HepG2 (cell line): ENCODE data around the gene CATSPERB. TPM values are rescaled to one million over a fixed set of nuclear protein-coding genes. Genes with fewer than 3 reads are reported as not detected.

ENCODE experiments used
- ATAC-seq: fragments of 200-7000 bp; cut with Tn5 transposase; 3 replicates; pipeline ENCODE4 v1.9.1; 2020; ENCODE audit warnings: mild to moderate bottlenecking, moderate library complexity
- BruUV-seq: library from RNA; stranded (reverse); fragments of 400-500 nt; replicated peaks from 2 replicates; lab custom pipeline; 2021; lab: Mats Ljungman, UMichigan
- CTCF ChIA-PET: fragments of 300-600 bp; formaldehyde crosslinking; extraction: SDS; loops from one replicate; lab custom pipeline; 2021; ENCODE audit warnings: low total read pairs, inconsistent platforms, low intra/inter-chr PET ratio; lab: Yijun Ruan, JAX
- POLR2A ChIA-PET: fragments of 350-600 bp; sonication (Branson Sonifier 250); formaldehyde crosslinking; loops from one replicate; lab custom pipeline; 2020; ENCODE audit warnings: antibody characterized with exemption, inconsistent platforms; lab: Yijun Ruan, JAX
- DNase-seq: peaks from one replicate; pipeline ENCODE4 v3.0.0-alpha.2; 2015; ENCODE audit warnings: low spot score
- FAIRE-seq: peaks from 3 replicates; lab custom pipeline; 2011; peaks lifted over from hg19 to GRCh38; lab: Jason Lieb, UNC
- H2AFZ ChIP-seq: one replicate; pipeline ENCODE4 v1.6.1; 2011; ENCODE audit warnings: low read length, inconsistent platforms
- H3K27ac ChIP-seq: fragments of 300-600 bp; 3 replicates; pipeline ENCODE4 v1.8.0; 2011; ENCODE audit warnings: mixed run types, mild to moderate bottlenecking, mixed read lengths, low read length, inconsistent platforms; ENCODE audit not compliant: insufficient read depth; ENCODE audit errors: extremely low read length
- H3K27me3 ChIP-seq, 2 experiments: fragments of 200-600 bp in 1 of 2; 2 replicates in 1 of 2; 3 replicates in 1 of 2; pipeline versions ENCODE4 v1.6.0 to v1.8.0; 2011; ENCODE audit warnings: low read length in 2 of 2, mild to moderate bottlenecking in 2 of 2, moderate library complexity in 2 of 2, inconsistent platforms in 1 of 2; ENCODE audit not compliant: insufficient read depth in 2 of 2, control insufficient read depth in 1 of 2
- H3K36me3 ChIP-seq, 2 experiments: fragments of 200-600 bp in 1 of 2; replicated peaks in 1 of 2; 2 replicates in 1 of 2; 3 replicates in 1 of 2; pipeline versions ENCODE4 v1.5.1 to v1.8.0; 2011; ENCODE audit warnings: low read length in 2 of 2, inconsistent platforms in 1 of 2; ENCODE audit not compliant: insufficient read depth in 2 of 2, control insufficient read depth in 1 of 2
- H3K4me1 ChIP-seq: 2 replicates; pipeline ENCODE4 v1.5.1; 2012; ENCODE audit warnings: low read length, inconsistent platforms; ENCODE audit not compliant: insufficient read depth
- H3K4me2 ChIP-seq: 2 replicates; pipeline ENCODE4 v1.6.0; 2011; ENCODE audit warnings: low read depth, low read length, inconsistent platforms
- H3K4me3 ChIP-seq, 3 experiments: fragments of 200-600 bp in 1 of 3; sonication (generic), shearing (Covaris generic) in 1 of 3; replicated peaks in 1 of 3; 2 replicates each; pipeline ENCODE4 v1.5.1; 2011 to 2016; ENCODE audit warnings: low read length in 3 of 3, inconsistent platforms in 2 of 3, low read depth in 2 of 3, mild to moderate bottlenecking in 2 of 3, control low read depth in 1 of 3, mixed read lengths in 1 of 3; ENCODE audit not compliant: insufficient read depth in 1 of 3
- H3K79me2 ChIP-seq: one replicate; pipeline ENCODE4 v1.6.1; 2011; ENCODE audit warnings: low read length, inconsistent platforms; ENCODE audit not compliant: insufficient read depth
- H3K9ac ChIP-seq: 2 replicates; pipeline ENCODE4 v1.6.0; 2011; ENCODE audit warnings: mild to moderate bottlenecking, low read depth, low read length, inconsistent platforms; ENCODE audit not compliant: insufficient read depth
- H3K9me3 ChIP-seq: 2 replicates; pipeline ENCODE4 v1.5.1; 2012; ENCODE audit warnings: mild to moderate bottlenecking, low read length
- H4K20me1 ChIP-seq: 2 replicates; pipeline ENCODE4 v1.6.0; 2011; ENCODE audit warnings: inconsistent platforms, mild to moderate bottlenecking, low read length, moderate library complexity; ENCODE audit not compliant: insufficient read depth
- BRF2 ChIP-seq: sonication (generic); formaldehyde crosslinking; IDR thresholded peaks from 2 replicates; pipeline ENCODE4 v1.8.1; 2022; ENCODE audit warnings: mild to moderate bottlenecking, missing genetic modification reagents
- LBX2 ChIP-seq: sonication (generic); formaldehyde crosslinking; IDR thresholded peaks from 2 replicates; pipeline ENCODE4 v1.5.0; 2020; ENCODE audit warnings: missing genetic modification reagents, mild to moderate bottlenecking, borderline replicate concordance
- PHB2 ChIP-seq: fragments of 450-650 bp; IDR thresholded peaks from 2 replicates; pipeline ENCODE4 v1.6.1; 2018; ENCODE audit not compliant: partially characterized antibody
- USF2 ChIP-seq, 2 experiments: sonication (generic) in 1 of 2; formaldehyde crosslinking in 1 of 2; IDR thresholded peaks; 2 replicates each; pipeline versions ENCODE4 v1.5.1 to v1.6.1; 2011 to 2020; ENCODE audit warnings: borderline replicate concordance in 1 of 2, low read depth in 1 of 2, low read length in 1 of 2, mild to moderate bottlenecking in 1 of 2, missing genetic modification reagents in 1 of 2, moderate library complexity in 1 of 2
- ZBTB10 ChIP-seq: sonication (generic); formaldehyde crosslinking; IDR thresholded peaks from 2 replicates; pipeline ENCODE4 v1.4.0; 2020; ENCODE audit warnings: missing genetic modification reagents, borderline replicate concordance
- ZNF7 ChIP-seq: IDR thresholded peaks from 2 replicates; pipeline ENCODE4 v1.6.1; 2016; ENCODE audit warnings: missing biosample characterization, missing genetic modification reagents
- ZNF709 ChIP-seq: sonication (generic); formaldehyde crosslinking; IDR thresholded peaks from 2 replicates; pipeline ENCODE4 v1.5.0; 2020; ENCODE audit warnings: mild to moderate bottlenecking, missing genetic modification reagents
- ZUFSP ChIP-seq: sonication (generic); formaldehyde crosslinking; IDR thresholded peaks from 2 replicates; pipeline ENCODE4 v1.9.0; 2021; ENCODE audit warnings: missing genetic modification reagents, mild to moderate bottlenecking, borderline replicate concordance
- WGBS: methylation state at CpG from one replicate; pipeline ENCODE4 v1.1.6; 2017; ENCODE audit warnings: low lambda C conversion rate; 5-methylcytosine and 5-hydroxymethylcytosine counted together
- in situ Hi-C: cut with HindIII; loops from 2 replicates; pipeline ENCODE4 v1.10.0; 2017; ENCODE audit warnings: low pct_unique_long_range_greater_than_20kb; ENCODE audit not compliant: extremely low pct_ligation_motif_present
- intact Hi-C: fragments of 100-400 bp; cut with micrococcal nuclease; formaldehyde crosslinking; loops from one replicate; pipeline ENCODE4 v1.10.0; 2022; ENCODE audit not compliant: unreplicated experiment
- polyA plus RNA-seq, 8 experiments: library from polyadenylated mRNA; depleted of rRNA in 3 of 8; stranded (reverse) in 7 of 8; unstranded in 1 of 8; fragments of >200 nt; fragmentation: Illumina TruSeq in 4 of 8; extraction: Trizol in 4 of 8; gene quantifications; 2 replicates each; pipeline versions ENCODE4 v1.2.1 to v1.2.3, GENCODE V29; 2011 to 2016; ENCODE audit warnings: low read depth in 4 of 8, missing spikeins in 1 of 8, mixed read lengths in 1 of 8; ENCODE audit not compliant: insufficient read depth in 1 of 8
- total RNA-seq, 5 experiments: library from RNA; depleted of rRNA; stranded (reverse); fragments of >200 nt; fragmentation: Illumina TruSeq; extraction: Trizol; gene quantifications; 2 replicates each; pipeline ENCODE4 v1.2.3, GENCODE V29; 2016; ENCODE audit warnings: low read depth in 1 of 5

The CATSPERB gene
- total and polyA plus RNA-seq, 2 of the 13 experiments (the other 11 are each of a cell fraction or from before 2014, with no cell fraction given), result not detected

GRCh38 chr14:91660790-91661189 is 71.1 kb downstream of the CATSPERB start:
- no peaks in the 10 kb centered on the region for H3K9me3 ChIP-seq
- CTCF ChIA-PET, result no interaction called here
- no peaks in the 10 kb centered on the region for H3K79me2 ChIP-seq
- TF ChIP-seq ZNF7 (CRISPR knock-in tag), result no peak
- TF ChIP-seq USF2 (IDR thresholded peaks at IDR 0.05; ENCODE audit: low read depth, low read length), result no peak
- TF ChIP-seq USF2 (CRISPR knock-in tag; IDR thresholded peaks at IDR 0.05; ENCODE audit: borderline replicate concordance), result no peak
- TF ChIP-seq ZNF709 (CRISPR knock-in tag), result no peak
- no peak for TF ChIP-seq PHB2
- TF ChIP-seq ZUFSP (CRISPR knock-in tag), result no peak
- TF ChIP-seq ZBTB10 (CRISPR knock-in tag), result no peak
- TF ChIP-seq LBX2 (CRISPR knock-in tag), result no peak
- TF ChIP-seq BRF2 (CRISPR knock-in tag), result no peak
- FAIRE-seq, result no peak
- no peaks in the 10 kb centered on the region for H3K36me3 ChIP-seq
- no peaks in the 10 kb centered on the region; a peak in 1 of 5 replicates for H3K27me3 ChIP-seq
- no peak overlapping the region for H3K4me3 ChIP-seq
- H3K27ac ChIP-seq, result no peak overlapping the region
- intact Hi-C loops (no loop called here), in situ Hi-C loops (loop anchor here (25.0 kb wide), 1 partner anchor 252 kb away; no protein-coding TSS in a partner anchor)
- H4K20me1 ChIP-seq, result no peaks in the 10 kb centered on the region
- no peak overlapping the region for H2AFZ ChIP-seq
- POLR2A ChIA-PET, result no interaction called here
- H3K9ac ChIP-seq, result no peak overlapping the region
- no peaks in the 10 kb centered on the region for H3K4me1 ChIP-seq
- DNase-seq, result no peak
- H3K4me2 ChIP-seq, result no peak overlapping the region
- no TSS peak for BruUV-seq
- no peak for ATAC-seq
- WGBS, result 0% methylated on average over 2 of the region's 2 CpGs
